Panc1 (cell line): ENCODE data around the gene OXCT2. TPM values are rescaled to one million over a fixed set of nuclear protein-coding genes. Genes with fewer than 3 reads are reported as not detected.

Source experiments
- ATAC-seq: fragments of 200-7000 bp; cut with Tn5 transposase; 2 replicates; pipeline ENCODE4 v1.9.1; 2020; ENCODE audit warnings: mild to moderate bottlenecking, moderate library complexity
- BruUV-seq: library from RNA; stranded (reverse); fragments of 400-500 nt; replicated peaks from 2 replicates; lab custom pipeline; 2021; lab: Mats Ljungman, UMichigan
- CTCF ChIA-PET: fragments of 300-600 bp; sonication (Branson Sonifier 250); formaldehyde crosslinking; loops from one replicate; lab custom pipeline; 2022; ENCODE audit warnings: antibody characterized with exemption; lab: Charles Lee
- POLR2A ChIA-PET: fragments of 300-600 bp; sonication (Branson Sonifier 250); formaldehyde crosslinking; loops from one replicate; lab custom pipeline; 2022; ENCODE audit warnings: antibody characterized with exemption; lab: Charles Lee
- DNase-seq: peaks from one replicate; pipeline ENCODE4 v3.0.0-alpha.2; 2010; ENCODE audit warnings: low read depth, low spot score
- H3K27ac ChIP-seq: 2 replicates; pipeline ENCODE4 v1.5.1; 2011; ENCODE audit warnings: mild to moderate bottlenecking, low read length, inconsistent platforms
- H3K27me3 ChIP-seq: fragments of 200-500 bp; sonication (Bioruptor generic); 2 replicates; pipeline ENCODE4 v1.6.0; 2014; ENCODE audit warnings: low read length, inconsistent platforms; ENCODE audit not compliant: control insufficient read depth, insufficient read depth
- H3K36me3 ChIP-seq: fragments of 200-500 bp; sonication (Bioruptor generic); 2 replicates; pipeline ENCODE4 v1.5.1; 2014; ENCODE audit warnings: inconsistent platforms, mild to moderate bottlenecking, low read length, moderate library complexity; ENCODE audit not compliant: control insufficient read depth, insufficient read depth
- H3K4me1 ChIP-seq: 2 replicates; pipeline ENCODE4 v1.5.1; 2011; ENCODE audit warnings: inconsistent platforms, mild to moderate bottlenecking, low read length, moderate library complexity; ENCODE audit not compliant: control insufficient read depth, insufficient read depth
- H3K4me3 ChIP-seq, 2 experiments: 2 replicates each; pipeline ENCODE4 v1.5.1; 2011 to 2012; ENCODE audit warnings: low read depth in 2 of 2, low read length in 2 of 2, mild to moderate bottlenecking in 2 of 2, inconsistent platforms in 1 of 2, moderate library complexity in 1 of 2
- H3K9me3 ChIP-seq: fragments of 200-500 bp; sonication (Bioruptor generic); 2 replicates; pipeline ENCODE4 v1.5.1; 2014; ENCODE audit warnings: low read depth, mild to moderate bottlenecking, inconsistent platforms, low read length, moderate library complexity; ENCODE audit not compliant: control insufficient read depth, insufficient read depth
- CTCF ChIP-seq: fragments of 450-650 bp; IDR thresholded peaks from 2 replicates; pipeline ENCODE4 v1.5.1; 2017; ENCODE audit warnings: mild to moderate bottlenecking
- POLR2AphosphoS5 ChIP-seq: IDR thresholded peaks from 2 replicates; pipeline ENCODE4 v1.6.1; 2012; ENCODE audit warnings: mild to moderate bottlenecking, low read depth, low read length, moderate library complexity
- REST ChIP-seq, 2 experiments: IDR thresholded peaks; 2 replicates each; pipeline ENCODE4 v1.6.1; 2011 to 2012; ENCODE audit warnings: low read depth in 2 of 2, control low read depth in 1 of 2, low read length in 1 of 2, mild to moderate bottlenecking in 1 of 2, moderate library complexity in 1 of 2; ENCODE audit not compliant: insufficient read depth in 1 of 2
- SIN3A ChIP-seq: IDR thresholded peaks from 2 replicates; pipeline ENCODE4 v1.6.1; 2012; ENCODE audit warnings: low read depth, mild to moderate bottlenecking, low read length, moderate library complexity, borderline replicate concordance; ENCODE audit not compliant: insufficient read depth
- TCF7L2 ChIP-seq: IDR thresholded peaks from 2 replicates; pipeline ENCODE4 v1.6.1; 2011; ENCODE audit warnings: mild to moderate bottlenecking, low read depth, low read length, inconsistent platforms
- in situ Hi-C: cut with HindIII; loops from 2 replicates; pipeline ENCODE4 v1.10.0; 2016; ENCODE audit warnings: low sequenced_read_pairs, low pct_unique_long_range_greater_than_20kb
- intact Hi-C: fragments of 100-400 bp; cut with micrococcal nuclease; formaldehyde crosslinking; loops from one replicate; pipeline ENCODE4 v1.10.0; 2022; ENCODE audit not compliant: unreplicated experiment
- total RNA-seq: library from RNA; stranded (reverse); gene quantifications from one replicate; pipeline ENCODE4 v1.2.1, GENCODE V29; 2021; ENCODE audit not compliant: unreplicated experiment

OXCT2 gene
- total RNA-seq, 1 experiment from 2014 or later = 1.9 TPM

GRCh38 chr1:39808784-39809517 is 37.8 kb upstream of the OXCT2 start:
- intact Hi-C loops = no loop called here
- Histone ChIP-seq H3K4me1 (no peaks in the 10 kb centered on the region), H3K4me3 (no peak overlapping the region), H3K27me3 (no peaks in the 10 kb centered on the region), H3K36me3 (no peaks in the 10 kb centered on the region), H3K27ac (no peak overlapping the region), H3K9me3 (no peaks in the 10 kb centered on the region)
- ChIA-PET CTCF (interaction anchor here (0.6 kb wide), 1 partner anchor 9 kb away, joined by 4 read pairs; no protein-coding TSS in a partner anchor), POLR2A (no interaction called here)
- no peak for DNase-seq
- no TSS peak for BruUV-seq
- in situ Hi-C loops = no loop called here
- TF ChIP-seq CTCF = no peak
- no peak for TF ChIP-seq TCF7L2
- TF ChIP-seq POLR2AphosphoS5 = no peak
- TF ChIP-seq REST (IDR thresholded peaks at IDR 0.05; ENCODE audit: insufficient read depth in 1 of 2, low read depth in 2 of 2, low read length in 1 of 2) = no peak
- no peak for TF ChIP-seq SIN3A
- ATAC-seq = no peak

GRCh38 chr1:39805385-39805784 is 34.2 kb upstream of the OXCT2 start:
- intact Hi-C loops (no loop called here), in situ Hi-C loops (no loop called here)
- ATAC-seq (no peak), DNase-seq (no peak)
- H3K27me3 ChIP-seq = no peaks in the 10 kb centered on the region
- ChIA-PET CTCF (no interaction called here), POLR2A (no interaction called here)
- H3K4me1 ChIP-seq = peaks cover 3% of the 10 kb centered on the region; the same call in 1 of the 2 replicates
- TF ChIP-seq TCF7L2 (no peak), REST (IDR thresholded peaks at IDR 0.05; ENCODE audit: insufficient read depth in 1 of 2, low read depth in 2 of 2, low read length in 1 of 2) (no peak), CTCF (no peak), POLR2AphosphoS5 (no peak), SIN3A (no peak)
- no peak overlapping the region for H3K27ac ChIP-seq
- BruUV-seq = no TSS peak
- H3K4me3 ChIP-seq = no peak overlapping the region
- H3K9me3 ChIP-seq = no peaks in the 10 kb centered on the region
- no peaks in the 10 kb centered on the region for H3K36me3 ChIP-seq
